ENCODE results near the gene KSR2.

The KSR2 gene

GRCh38 chr12:117860111-117860510 lies 108.7 kb downstream of the KSR2 start:
- CTCF ChIA-PET: interaction anchor here (4.4 kb wide), 1 partner anchor 492 kb away, joined by 33 read pairs; no protein-coding TSS in a partner anchor

GRCh38 chr12:117857632-117858612 lies 110.9 kb downstream of the KSR2 start:
- Histone ChIP-seq H3K9me3 (ENCODE audit: control insufficient read depth, insufficient read depth, low read depth, low read length) (no peaks in the 10 kb centered on the region), H3K4me3 (ENCODE audit: low read depth, low read length) (no peak overlapping the region), H3K27ac (ENCODE audit: extremely low read depth, low read depth, low read length) (no peak overlapping the region), H3K4me1 (ENCODE audit: control insufficient read depth, insufficient read depth, low read length) (no peaks in the 10 kb centered on the region), H3K36me3 (ENCODE audit: control insufficient read depth in 2 of 2, insufficient read depth in 1 of 2, low read length in 2 of 2) (no peaks in the 10 kb centered on the region)
- ChIA-PET CTCF (interaction anchor here (0.5 to 4.4 kb wide), 35 partner anchors 9 to 683 kb away, joined by 3 to 42 read pairs (median 4); no protein-coding TSS in a partner anchor), POLR2A (no interaction called here)
- TF ChIP-seq ZNF785 (tag by site-specific recombination; IDR thresholded peaks at IDR 0.05): no peak
- TF ChIP-seq ZNF311 (tag by site-specific recombination; IDR thresholded peaks at IDR 0.05; ENCODE audit: borderline replicate concordance): no peak
- peak; percentile 59 for TF ChIP-seq ZFHX2 (tag by site-specific recombination; conservative IDR thresholded peaks at IDR 0.05)
- TF ChIP-seq ZNF280D (tag by site-specific recombination; IDR thresholded peaks at IDR 0.05): no peak
- 0 out of 2 replicates have a peak, but pooled peaks have one; percentile 17 for TF ChIP-seq ZNF660 (tag by site-specific recombination; IDR thresholded peaks at IDR 0.05)
- no peak for TF ChIP-seq REPIN1 (tag by site-specific recombination; IDR thresholded peaks at IDR 0.05; ENCODE audit: low read depth)
- peak; percentile 49; the same call in 1 of the 2 replicates for TF ChIP-seq EGR2 (tag by site-specific recombination; IDR thresholded peaks at IDR 0.05; ENCODE audit: low read depth)
- TF ChIP-seq ZBTB44 (tag by site-specific recombination; IDR thresholded peaks at IDR 0.05): no peak
- TF ChIP-seq ZNF354C (tag by site-specific recombination; IDR thresholded peaks at IDR 0.05; ENCODE audit: borderline replicate concordance, low read depth): no peak
- TF ChIP-seq ZNF580 (tag by site-specific recombination; IDR thresholded peaks at IDR 0.05): 0 out of 2 replicates have a peak, but pooled peaks have one; percentile 22
- TF ChIP-seq ZNF654 (tag by site-specific recombination; IDR thresholded peaks at IDR 0.05; ENCODE audit: low read depth): peak; percentile 26; the same call in 1 of the 2 replicates
- peak; percentile 93 for TF ChIP-seq ZNF768 (tag by site-specific recombination; IDR thresholded peaks at IDR 0.05)
- TF ChIP-seq CTCF (tag by site-specific recombination; IDR thresholded peaks at IDR 0.05): 0 out of 2 replicates have a peak, but pooled peaks have one; percentile 27
- no peak for TF ChIP-seq ATF2 (tag by site-specific recombination; IDR thresholded peaks at IDR 0.05; ENCODE audit: low read depth)

More at GRCh38 chr12:117860111-117860510, 108.7 kb downstream of the KSR2 start:
- no peak for TF ChIP-seq ZNF530 (tag by site-specific recombination; IDR thresholded peaks at IDR 0.05; ENCODE audit: low read depth)
- no peak for TF ChIP-seq ZNF561 (tag by site-specific recombination; IDR thresholded peaks at IDR 0.05; ENCODE audit: borderline replicate concordance)
- no peak for TF ChIP-seq ZNF132 (tag by site-specific recombination; IDR thresholded peaks at IDR 0.05; ENCODE audit: borderline replicate concordance)
- TF ChIP-seq ZNF174 (tag by site-specific recombination; IDR thresholded peaks at IDR 0.05): no peak
- H3K9me3 ChIP-seq (ENCODE audit: control insufficient read depth, insufficient read depth, low read depth, low read length): no peaks in the 10 kb centered on the region
- no peak overlapping the region for H3K4me3 ChIP-seq (ENCODE audit: low read depth, low read length)
- H3K4me1 ChIP-seq (ENCODE audit: control insufficient read depth, insufficient read depth, low read length): no peaks in the 10 kb centered on the region
- POLR2A ChIA-PET: no interaction called here
- no peak overlapping the region for H3K27ac ChIP-seq (ENCODE audit: extremely low read depth, low read depth, low read length)
- no peaks in the 10 kb centered on the region for H3K36me3 ChIP-seq (ENCODE audit: control insufficient read depth in 2 of 2, insufficient read depth in 1 of 2, low read length in 2 of 2)

Measured in HEK293 (cell line).